SK-N-SH treated with all-trans-retinoic acid at 6 μM for 48 hours (cell line): Measurements from ENCODE around the gene MYT1.

Experiments
- ATAC-seq: fragments of 200-7000 bp; cut with Tn5 transposase; 3 replicates; pipeline ENCODE4 v1.9.1; 2020; ENCODE audit warnings: mild to moderate bottlenecking, moderate library complexity
- ARNTL ChIP-seq: fragments of 450-650 bp; formaldehyde crosslinking; IDR thresholded peaks from 2 replicates; pipeline ENCODE4 v1.5.0; 2020; ENCODE audit warnings: low read depth, mild to moderate bottlenecking, moderate library complexity, borderline replicate concordance
- BACH2 ChIP-seq: fragments of 250-450 bp; sonication (Bioruptor Pico); IDR thresholded peaks from 2 replicates; pipeline ENCODE4 v1.9.0; 2021; ENCODE audit warnings: mild to moderate bottlenecking, borderline replicate concordance
- CREB5 ChIP-seq: fragments of 250-450 bp; sonication (Bioruptor Pico); IDR thresholded peaks from 2 replicates; pipeline ENCODE4 v1.5.1; 2020; ENCODE audit warnings: low read depth, mild to moderate bottlenecking, moderate library complexity
- CSDC2 ChIP-seq: fragments of 250-450 bp; sonication (Bioruptor Pico); IDR thresholded peaks from 2 replicates; pipeline ENCODE4 v1.5.0; 2020; ENCODE audit warnings: mild to moderate bottlenecking, moderate library complexity
- CSRNP3 ChIP-seq: fragments of 250-450 bp; sonication (Bioruptor Pico); IDR thresholded peaks from 2 replicates; pipeline ENCODE4 v1.5.1; 2021; ENCODE audit warnings: mild to moderate bottlenecking, moderate library complexity
- ESRRG ChIP-seq: fragments of 250-450 bp; sonication (Bioruptor Pico); IDR thresholded peaks from 2 replicates; pipeline ENCODE4 v1.6.1; 2021; ENCODE audit warnings: mild to moderate bottlenecking
- GLIS3 ChIP-seq: fragments of 250-450 bp; sonication (Bioruptor Pico); IDR thresholded peaks from 2 replicates; pipeline ENCODE4 v1.5.0; 2020; ENCODE audit warnings: mild to moderate bottlenecking, moderate library complexity
- ISL1 ChIP-seq: fragments of 250-450 bp; sonication (Bioruptor Pico); IDR thresholded peaks from 2 replicates; pipeline ENCODE4 v2.1.2; 2022; ENCODE audit warnings: mild to moderate bottlenecking, moderate library complexity
- OSR1 ChIP-seq: fragments of 250-450 bp; sonication (Bioruptor Pico); IDR thresholded peaks from 2 replicates; pipeline ENCODE4 v1.8.0; 2022; ENCODE audit warnings: moderate library complexity, mild to moderate bottlenecking, inconsistent platforms
- PATZ1 ChIP-seq: fragments of 250-450 bp; sonication (Bioruptor Pico); IDR thresholded peaks from 2 replicates; pipeline ENCODE4 v1.8.0; 2020; ENCODE audit warnings: mild to moderate bottlenecking, moderate library complexity, borderline replicate concordance
- POU6F1 ChIP-seq: fragments of 250-450 bp; sonication (Bioruptor Pico); IDR thresholded peaks from 2 replicates; pipeline ENCODE4 v1.8.0; 2021; ENCODE audit warnings: low read depth, mild to moderate bottlenecking, moderate library complexity, borderline replicate concordance
- PPARA ChIP-seq: fragments of 250-450 bp; sonication (Bioruptor Pico); IDR thresholded peaks from 2 replicates; pipeline ENCODE4 v1.5.0; 2020; ENCODE audit warnings: mild to moderate bottlenecking, borderline replicate concordance
- RARB ChIP-seq: fragments of 250-450 bp; sonication (Bioruptor Pico); IDR thresholded peaks from 2 replicates; pipeline ENCODE4 v1.8.0; 2021; ENCODE audit warnings: mild to moderate bottlenecking, moderate library complexity
- SNAI2 ChIP-seq: fragments of 250-450 bp; sonication (Bioruptor Pico); IDR thresholded peaks from 2 replicates; pipeline ENCODE4 v1.5.0; 2020; ENCODE audit warnings: mild to moderate bottlenecking, moderate library complexity
- TCF4 ChIP-seq: fragments of 250-450 bp; sonication (Bioruptor Pico); IDR thresholded peaks from 2 replicates; pipeline ENCODE4 v1.8.0; 2021; ENCODE audit warnings: mild to moderate bottlenecking, moderate library complexity, borderline replicate concordance
- TOX ChIP-seq: fragments of 250-450 bp; sonication (Bioruptor Pico); IDR thresholded peaks from 2 replicates; pipeline ENCODE4 v1.8.0; 2021; ENCODE audit warnings: mild to moderate bottlenecking, moderate library complexity, borderline replicate concordance
- TSHZ2 ChIP-seq: fragments of 250-450 bp; sonication (Bioruptor Pico); IDR thresholded peaks from 2 replicates; pipeline ENCODE4 v1.5.0; 2020; ENCODE audit warnings: mild to moderate bottlenecking, moderate library complexity
- ZC3H10 ChIP-seq: fragments of 250-450 bp; sonication (Bioruptor Pico); IDR thresholded peaks from 2 replicates; pipeline ENCODE4 v1.5.1; 2021; ENCODE audit warnings: mild to moderate bottlenecking, moderate library complexity
- ZFP3 ChIP-seq: fragments of 250-450 bp; sonication (Bioruptor Pico); IDR thresholded peaks from 2 replicates; pipeline ENCODE4 v1.5.0; 2020; ENCODE audit warnings: mild to moderate bottlenecking, moderate library complexity
- ZFP30 ChIP-seq: fragments of 450-650 bp; formaldehyde crosslinking; IDR thresholded peaks from 2 replicates; pipeline ENCODE4 v1.5.0; 2022; ENCODE audit warnings: mild to moderate bottlenecking, moderate library complexity
- ZNF565 ChIP-seq: fragments of 450-650 bp; formaldehyde crosslinking; conservative IDR thresholded peaks from 2 replicates; pipeline ENCODE4 v1.5.0; 2020; ENCODE audit warnings: low read depth, mild to moderate bottlenecking, moderate library complexity
- ZNF70 ChIP-seq: fragments of 450-650 bp; formaldehyde crosslinking; IDR thresholded peaks from 2 replicates; pipeline ENCODE4 v1.5.0; 2020; ENCODE audit warnings: mild to moderate bottlenecking, moderate library complexity
- ZNF8 ChIP-seq: fragments of 450-650 bp; formaldehyde crosslinking; IDR thresholded peaks from 2 replicates; pipeline ENCODE4 v1.5.0; 2020; ENCODE audit warnings: mild to moderate bottlenecking, moderate library complexity

MYT1 gene

GRCh38 chr20:64207641-64208590 lies 43.7 kb downstream of the MYT1 start:
- TF ChIP-seq ESRRG (CRISPR knock-in tag) (no peak), ZFP3 (CRISPR knock-in tag) (no peak), ZC3H10 (no peak), SNAI2 (CRISPR knock-in tag) (no peak), ZNF565 (CRISPR knock-in tag) (no peak), BACH2 (CRISPR knock-in tag) (no peak), RARB (CRISPR knock-in tag) (no peak), PATZ1 (no peak), CSDC2 (CRISPR knock-in tag) (no peak), ZNF8 (CRISPR knock-in tag) (no peak), ZFP30 (CRISPR knock-in tag) (no peak), CSRNP3 (CRISPR knock-in tag) (no peak), ARNTL (CRISPR knock-in tag) (no peak), PPARA (CRISPR knock-in tag) (no peak), ZNF70 (no peak), CREB5 (CRISPR knock-in tag) (no peak)
- ATAC-seq = no peak

GRCh38 chr20:64209148-64209547 lies 44.9 kb downstream of the MYT1 start:
- no peak for ATAC-seq

More at GRCh38 chr20:64209148-64209547, 44.9 kb downstream of the MYT1 start:
- no peak for TF ChIP-seq TOX (CRISPR knock-in tag)
- no peak for TF ChIP-seq PATZ1
- no peak for TF ChIP-seq OSR1 (CRISPR knock-in tag)
- TF ChIP-seq TSHZ2 = no peak
- no peak for TF ChIP-seq ESRRG (CRISPR knock-in tag)
- TF ChIP-seq GLIS3 (CRISPR knock-in tag) = no peak
- TF ChIP-seq CSRNP3 (CRISPR knock-in tag) = no peak
- TF ChIP-seq RARB (CRISPR knock-in tag) = no peak
- no peak for TF ChIP-seq ZNF565 (CRISPR knock-in tag)
- no peak for TF ChIP-seq ARNTL (CRISPR knock-in tag)
- no peak for TF ChIP-seq TCF4 (CRISPR knock-in tag)
- TF ChIP-seq ISL1 (CRISPR knock-in tag) = no peak
- TF ChIP-seq ZNF8 (CRISPR knock-in tag) = no peak
- no peak for TF ChIP-seq ZC3H10
- no peak for TF ChIP-seq SNAI2 (CRISPR knock-in tag)
- TF ChIP-seq CREB5 (CRISPR knock-in tag) = no peak
- TF ChIP-seq ZFP3 (CRISPR knock-in tag) = no peak
- TF ChIP-seq ZNF70 = no peak
- no peak for TF ChIP-seq POU6F1 (CRISPR knock-in tag)
- no peak for TF ChIP-seq PPARA (CRISPR knock-in tag)
